Endothelial cell of umbilical vein (primary cell): ENCODE measurements around the gene EDAR. TPM values are rescaled to one million over a fixed set of nuclear protein-coding genes. Genes with fewer than 3 reads are reported as not detected.

Experiments
- BruUV-seq: library from RNA; stranded (reverse); fragments of 400-500 nt; replicated peaks from 2 replicates; lab custom pipeline; 2021; lab: Mats Ljungman, UMichigan
- CTCF ChIA-PET: fragments of 300-600, 350-600 bp; sonication (Branson Sonifier 250); formaldehyde crosslinking; loops from one replicate; lab custom pipeline; 2021; ENCODE audit warnings: antibody characterized with exemption, inconsistent platforms; lab: Charles Lee
- POLR2A ChIA-PET: fragments of 300-600, 350-600 bp; sonication (Branson Sonifier 250); formaldehyde crosslinking; loops from one replicate; lab custom pipeline; 2021; ENCODE audit warnings: antibody characterized with exemption, inconsistent platforms; lab: Charles Lee
- DNase-seq: peaks from one replicate; pipeline ENCODE4 v3.0.0-alpha.2; 2011; ENCODE audit warnings: low read depth, low spot score
- FAIRE-seq: peaks from 2 replicates; lab custom pipeline; 2011; peaks lifted over from hg19 to GRCh38; lab: Jason Lieb, UNC
- H2AFZ ChIP-seq: 2 replicates; pipeline ENCODE4 v1.6.0; 2012; ENCODE audit warnings: low read depth, low read length, control low read depth, inconsistent platforms
- H3K27ac ChIP-seq: 2 replicates; pipeline ENCODE4 v1.5.1; 2011; ENCODE audit warnings: low read depth, mild to moderate bottlenecking, control low read depth, low read length, moderate library complexity; ENCODE audit not compliant: insufficient read depth
- H3K27me3 ChIP-seq, 2 experiments: 2 replicates each; pipeline versions ENCODE4 v1.6.0 to v1.6.1; 2011; ENCODE audit warnings: low read length in 2 of 2, mixed read lengths in 1 of 2; ENCODE audit not compliant: control insufficient read depth in 2 of 2, insufficient read depth in 2 of 2
- H3K36me3 ChIP-seq, 2 experiments: 2 replicates in 1 of 2; 3 replicates in 1 of 2; pipeline ENCODE4 v1.5.1; 2011; ENCODE audit warnings: low read length in 2 of 2, mild to moderate bottlenecking in 1 of 2, moderate library complexity in 1 of 2; ENCODE audit not compliant: control insufficient read depth in 2 of 2, insufficient read depth in 2 of 2; ENCODE audit errors: extremely low read depth in 1 of 2
- H3K4me1 ChIP-seq: 3 replicates; pipeline ENCODE4 v1.5.1; 2011; ENCODE audit warnings: mild to moderate bottlenecking, low read length; ENCODE audit not compliant: control insufficient read depth, insufficient read depth; ENCODE audit errors: extremely low read depth
- H3K4me2 ChIP-seq: 2 replicates; pipeline ENCODE4 v1.6.1; 2011; ENCODE audit warnings: low read length, control low read depth, mixed read lengths; ENCODE audit not compliant: insufficient read depth
- H3K4me3 ChIP-seq, 3 experiments: fragments of 200-600 bp in 1 of 3; sonication (generic), shearing (Covaris generic) in 1 of 3; replicated peaks in 1 of 3; 2 replicates each; pipeline ENCODE4 v1.5.1; 2011 to 2016; ENCODE audit warnings: control low read depth in 3 of 3, low read length in 3 of 3, mild to moderate bottlenecking in 2 of 3, inconsistent platforms in 1 of 3, low read depth in 1 of 3, moderate library complexity in 1 of 3; ENCODE audit not compliant: insufficient read depth in 1 of 3
- H3K79me2 ChIP-seq: 2 replicates; pipeline ENCODE4 v1.6.0; 2012; ENCODE audit warnings: low read length, inconsistent platforms; ENCODE audit not compliant: control insufficient read depth, insufficient read depth
- H3K9ac ChIP-seq: replicated peaks from 2 replicates; pipeline ENCODE3; 2011; ENCODE audit warnings: low read length, control low read depth; ENCODE audit not compliant: insufficient read depth; ENCODE audit errors: extremely low read depth
- H3K9me1 ChIP-seq: replicated peaks from 3 replicates; pipeline ENCODE4 v1.6.0; 2011; ENCODE audit warnings: mild to moderate bottlenecking, low read length; ENCODE audit not compliant: control insufficient read depth, insufficient read depth; ENCODE audit errors: extremely low read depth
- H3K9me3 ChIP-seq: replicated peaks from 2 replicates; pipeline ENCODE4 v1.5.1; 2012; ENCODE audit warnings: low read length, inconsistent platforms; ENCODE audit not compliant: control insufficient read depth, insufficient read depth
- H4K20me1 ChIP-seq: replicated peaks from 2 replicates; pipeline ENCODE3; 2011; ENCODE audit warnings: mild to moderate bottlenecking, low read length; ENCODE audit not compliant: control insufficient read depth, insufficient read depth; ENCODE audit errors: extremely low read depth
- EZH2 ChIP-seq: IDR thresholded peaks from 2 replicates; pipeline ENCODE4 v1.6.1; 2012; ENCODE audit warnings: borderline replicate concordance, low read depth, mild to moderate bottlenecking, moderate library complexity, low read length, inconsistent platforms; ENCODE audit not compliant: severe bottlenecking
- FOS ChIP-seq: IDR thresholded peaks from 2 replicates; pipeline ENCODE4 v1.6.1; 2011; ENCODE audit warnings: mild to moderate bottlenecking, low read length, moderate library complexity, borderline replicate concordance; ENCODE audit not compliant: insufficient read depth
- GATA2 ChIP-seq: IDR thresholded peaks from 2 replicates; pipeline ENCODE4 v1.7.0; 2011; ENCODE audit warnings: low read depth, mild to moderate bottlenecking, moderate library complexity, mixed read lengths, low read length; ENCODE audit not compliant: insufficient read length, insufficient read depth
- JUN ChIP-seq: IDR thresholded peaks from 2 replicates; pipeline ENCODE4 v1.6.1; 2011; ENCODE audit warnings: borderline replicate concordance, low read depth; ENCODE audit not compliant: insufficient read length, insufficient read depth
- MYC ChIP-seq: IDR thresholded peaks from one replicate; pipeline ENCODE4 v1.6.1; 2011; ENCODE audit warnings: mild to moderate bottlenecking, low read depth, low read length
- POLR2A ChIP-seq: IDR thresholded peaks from 2 replicates; pipeline ENCODE4 v1.6.1; 2012; ENCODE audit warnings: low read depth, mild to moderate bottlenecking, control low read depth, low read length
- POLR2AphosphoS5 ChIP-seq: IDR thresholded peaks from 2 replicates; pipeline ENCODE4 v1.6.1; 2012; ENCODE audit warnings: low read depth, mild to moderate bottlenecking, control low read depth, low read length, moderate library complexity; ENCODE audit not compliant: insufficient read depth
- dilution Hi-C: fragments of 300-500 bp; cut with MboI; formaldehyde crosslinking; loops from one replicate; pipeline ENCODE4 v1.15.0; 2019; ENCODE audit warnings: low sequenced_read_pairs; ENCODE audit not compliant: extremely low pct_ligation_motif_present
- intact Hi-C: fragments of 100-400 bp; cut with micrococcal nuclease; formaldehyde crosslinking; loops from one replicate; pipeline ENCODE4 v1.10.0; 2022
- polyA plus RNA-seq, 4 experiments: library from polyadenylated mRNA; depleted of rRNA in 3 of 4; stranded (reverse) in 3 of 4; unstranded in 1 of 4; fragments of >200 nt; gene quantifications; 2 replicates each; pipeline versions ENCODE4 v1.2.1 to v1.2.3, GENCODE V29; 2011 to 2012; ENCODE audit warnings: missing spikeins in 1 of 4
- total RNA-seq: library from RNA; stranded (reverse); gene quantifications from 2 replicates; pipeline ENCODE4 v1.2.3, GENCODE V29; 2021
- TF ChIP-seq, protein P1 (sequence below): IDR thresholded peaks from 2 replicates; pipeline ENCODE4 v1.6.1; 2011; ENCODE audit not compliant: insufficient read depth, insufficient read length
- TF ChIP-seq, protein P2 (sequence below), 2 donors: IDR thresholded peaks; 1 replicate in 1 of 2; 2 replicates in 1 of 2; pipeline ENCODE4 v1.5.1; 2011; ENCODE audit warnings: low read length in 2 of 2, mild to moderate bottlenecking in 2 of 2, moderate library complexity in 2 of 2, control low read depth in 1 of 2, inconsistent platforms in 1 of 2, low read depth in 1 of 2; ENCODE audit not compliant: insufficient read depth in 1 of 2; ENCODE audit errors: extremely low read depth in 1 of 2

EDAR gene
- total and polyA plus RNA-seq, 2 donors (not counting 3 experiments of a cell fraction or from before 2014, with no cell fraction given), result not detected

DNA sequence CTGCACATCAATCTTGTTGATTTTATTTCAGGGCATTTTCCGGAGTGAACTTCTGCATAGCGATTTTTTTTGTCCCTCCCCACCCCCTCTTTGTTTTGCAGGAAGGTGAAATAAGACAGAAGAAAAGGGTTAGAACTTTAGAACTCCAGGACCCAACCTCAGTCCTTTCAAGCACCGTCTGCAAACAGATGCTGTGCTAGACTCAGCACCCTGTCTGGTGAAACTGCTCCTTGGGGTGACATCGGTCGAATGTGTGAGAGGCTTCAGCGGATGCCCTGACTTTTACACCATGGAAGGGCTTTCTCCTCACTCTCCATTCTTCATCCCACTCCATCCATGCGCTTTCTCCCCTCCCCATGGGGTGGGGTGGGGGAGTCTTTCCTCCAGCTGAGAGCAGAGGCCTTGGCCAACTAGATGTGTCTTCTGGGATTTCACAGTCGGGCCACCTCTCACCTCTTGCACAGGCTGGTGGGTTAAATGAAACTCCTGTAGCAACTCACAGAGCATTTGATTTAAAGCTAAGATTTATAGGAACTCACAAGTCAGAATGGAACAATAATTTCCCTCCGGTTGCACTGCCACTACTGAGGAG, 43.3 kb upstream of the EDAR start:
- peak overlapping the region; percentile 86 for H3K4me2 ChIP-seq

More for the DNA sequence above, 43.3 kb upstream of the EDAR start:
- intact Hi-C loops, result loop anchor here (5.0 kb wide), 1 partner anchor 55 kb away; no protein-coding TSS in a partner anchor
- ChIA-PET CTCF (interaction anchor here (0.9 to 1.1 kb wide), 4 partner anchors 9 to 478 kb away, joined by 3 to 5 read pairs (median 4); no protein-coding TSS in a partner anchor), POLR2A (no interaction called here)
- BruUV-seq, result no TSS peak
- Histone ChIP-seq H4K20me1 (no peaks in the 10 kb centered on the region), H3K79me2 (no peaks in the 10 kb centered on the region), H3K27ac (no peak overlapping the region), H3K9me3 (no peaks in the 10 kb centered on the region), H3K9ac (no peak overlapping the region), H3K4me1 (peaks cover 9% of the 10 kb centered on the region), H3K9me1 (no peaks in the 10 kb centered on the region), H3K36me3 (no peaks in the 10 kb centered on the region), H3K4me3 (peak overlapping the region; percentile 33 to 66 (median 39)), H3K27me3 (peaks cover 2 to 5% of the 10 kb centered on the region in 2 experiments), H2AFZ (peak overlapping the region; percentile 76)
- TF ChIP-seq EZH2 (no peak), POLR2AphosphoS5 (no peak), MYC (no peak), POLR2A (no peak), GATA2 (no peak), JUN (no peak), FOS (no peak)
- TF ChIP-seq, protein P1, sequence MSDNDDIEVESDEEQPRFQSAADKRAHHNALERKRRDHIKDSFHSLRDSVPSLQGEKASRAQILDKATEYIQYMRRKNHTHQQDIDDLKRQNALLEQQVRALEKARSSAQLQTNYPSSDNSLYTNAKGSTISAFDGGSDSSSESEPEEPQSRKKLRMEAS, result no peak
- TF ChIP-seq, protein P2, sequence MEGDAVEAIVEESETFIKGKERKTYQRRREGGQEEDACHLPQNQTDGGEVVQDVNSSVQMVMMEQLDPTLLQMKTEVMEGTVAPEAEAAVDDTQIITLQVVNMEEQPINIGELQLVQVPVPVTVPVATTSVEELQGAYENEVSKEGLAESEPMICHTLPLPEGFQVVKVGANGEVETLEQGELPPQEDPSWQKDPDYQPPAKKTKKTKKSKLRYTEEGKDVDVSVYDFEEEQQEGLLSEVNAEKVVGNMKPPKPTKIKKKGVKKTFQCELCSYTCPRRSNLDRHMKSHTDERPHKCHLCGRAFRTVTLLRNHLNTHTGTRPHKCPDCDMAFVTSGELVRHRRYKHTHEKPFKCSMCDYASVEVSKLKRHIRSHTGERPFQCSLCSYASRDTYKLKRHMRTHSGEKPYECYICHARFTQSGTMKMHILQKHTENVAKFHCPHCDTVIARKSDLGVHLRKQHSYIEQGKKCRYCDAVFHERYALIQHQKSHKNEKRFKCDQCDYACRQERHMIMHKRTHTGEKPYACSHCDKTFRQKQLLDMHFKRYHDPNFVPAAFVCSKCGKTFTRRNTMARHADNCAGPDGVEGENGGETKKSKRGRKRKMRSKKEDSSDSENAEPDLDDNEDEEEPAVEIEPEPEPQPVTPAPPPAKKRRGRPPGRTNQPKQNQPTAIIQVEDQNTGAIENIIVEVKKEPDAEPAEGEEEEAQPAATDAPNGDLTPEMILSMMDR (IDR thresholded peaks at IDR 0.05; ENCODE audit: extremely low read depth in 1 of 2, insufficient read depth in 1 of 2, low read depth in 1 of 2, low read length in 2 of 2), result no peak
- no peak for FAIRE-seq
- dilution Hi-C loops, result no loop called here
- no peak for DNase-seq
